Measurements from ENCODE around the gene MAP2K7.
"Not testable (repeated sequence)": the region's sequence is repeated elsewhere in the genome, so short reads cannot be mapped to it uniquely, and the experiment has no call there.

Gene MAP2K7

DNA sequence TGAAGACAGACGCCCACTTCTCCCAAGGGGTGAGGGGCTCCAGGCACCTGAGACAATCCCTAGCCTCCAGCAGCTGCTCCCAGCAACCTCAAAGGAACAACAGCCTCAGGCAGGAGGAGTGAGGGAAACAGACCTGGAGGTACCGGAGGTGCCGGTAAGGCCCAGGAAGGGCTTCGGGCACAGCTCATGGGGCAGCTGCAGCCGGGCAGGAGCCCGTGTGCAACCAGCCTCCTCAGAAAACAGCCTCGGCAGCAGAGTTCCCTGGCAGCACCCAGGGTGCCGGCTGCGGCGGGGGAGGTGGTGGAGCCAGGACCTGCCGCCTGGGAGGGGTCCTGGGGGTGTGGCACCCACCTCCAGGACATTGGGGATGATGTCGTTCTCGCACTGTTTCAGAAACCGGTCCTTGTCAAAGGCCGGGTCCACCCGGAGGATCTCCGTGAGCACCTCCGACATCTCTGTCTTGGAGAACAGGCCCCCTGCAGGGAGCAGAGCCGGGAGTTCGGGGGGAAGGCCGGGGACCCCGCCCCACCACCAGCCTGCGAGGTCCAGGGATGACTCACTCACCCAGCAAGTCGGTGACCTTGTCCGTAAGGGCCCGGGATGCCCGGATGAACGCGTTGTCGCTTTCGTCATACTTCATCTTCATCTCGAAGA lies 28.7 kb downstream of the MAP2K7 start:
- DNase-seq: no peak

DNA sequence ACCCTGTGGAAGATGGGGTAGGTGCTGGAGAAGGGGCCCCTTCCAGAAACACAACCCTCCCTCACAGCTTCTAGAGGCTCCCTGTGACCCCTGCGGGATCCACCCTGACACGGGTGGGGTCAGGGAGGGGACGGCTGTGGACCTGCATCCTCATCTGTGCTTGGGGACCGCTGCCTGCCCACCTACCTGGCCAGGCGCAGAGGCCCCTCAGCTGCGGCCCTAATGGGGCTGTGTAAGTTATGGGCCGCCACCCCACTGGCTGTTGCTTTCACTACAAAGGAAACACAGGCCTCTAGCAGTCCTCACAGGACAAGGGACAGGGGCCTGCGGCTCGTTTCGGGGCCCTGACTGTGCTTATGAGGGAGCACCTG lies 29.2 kb downstream of the MAP2K7 start:
- no peak for DNase-seq

DNA sequence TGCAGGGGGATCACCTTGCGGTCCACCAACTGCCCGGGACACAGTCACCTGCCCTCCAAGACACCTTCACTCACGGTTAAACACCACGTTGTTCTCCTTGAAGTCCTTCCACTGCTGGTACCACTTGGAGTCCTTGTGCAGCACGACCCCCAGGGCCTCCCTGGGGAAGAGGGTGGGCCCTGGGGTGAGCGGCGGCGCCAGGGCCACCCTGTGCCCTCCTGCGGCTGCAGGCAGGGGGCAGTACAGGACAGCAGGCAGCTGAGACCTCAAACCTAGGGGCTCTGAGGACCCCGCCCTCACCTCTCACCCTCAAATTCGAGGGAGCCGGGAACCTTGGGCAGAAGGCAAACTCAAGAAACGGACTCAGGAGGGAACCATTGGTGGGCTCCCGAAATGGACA lies 29.7 kb downstream of the MAP2K7 start:
- DNase-seq: no peak

DNA sequence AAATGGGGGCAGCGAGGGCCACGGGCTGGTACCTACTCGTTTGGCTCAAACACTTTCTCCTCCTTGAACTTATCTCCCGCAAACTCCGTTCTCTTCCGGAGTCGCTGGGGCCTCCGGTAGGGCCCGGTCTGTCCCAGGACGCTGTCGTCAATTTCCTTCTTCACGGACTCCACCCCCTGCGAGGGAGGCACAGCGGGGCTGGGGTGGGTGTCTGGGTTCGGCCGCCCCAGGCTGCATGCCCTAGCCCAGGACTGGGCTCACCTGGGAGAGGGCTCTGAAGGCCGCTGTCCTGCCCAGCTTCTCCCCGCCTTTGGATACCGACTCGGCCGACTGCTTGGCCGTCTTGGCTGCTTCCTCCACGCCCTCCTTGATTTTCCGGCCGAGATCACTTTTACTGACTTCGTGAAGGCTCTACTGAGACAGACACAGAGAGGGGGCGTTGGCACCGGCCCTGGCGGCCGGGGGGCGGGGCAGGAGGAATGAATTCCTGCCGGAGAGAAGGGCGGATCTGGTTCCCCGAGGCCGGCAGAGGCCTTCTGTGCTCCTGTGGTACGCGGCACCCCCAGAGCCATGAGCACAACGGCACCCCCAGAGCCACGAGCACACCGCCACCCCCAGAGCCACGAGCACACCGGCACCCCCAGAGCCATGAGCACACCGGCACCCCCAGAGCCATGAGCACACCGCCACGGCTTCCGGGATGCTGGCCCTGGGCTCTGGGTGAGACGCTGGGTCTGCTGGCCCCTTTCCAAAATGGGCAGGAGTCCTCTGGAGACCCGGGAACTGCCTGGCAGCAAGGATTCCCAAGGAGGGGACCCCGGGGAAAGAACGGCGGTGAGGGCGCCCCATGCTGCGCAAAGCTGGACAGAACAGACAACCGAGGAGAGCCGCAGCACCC lies 30.4 kb downstream of the MAP2K7 start:
- DNase-seq: no peak

GRCh38 chr19:7934766-7935165 lies 31.1 kb downstream of the MAP2K7 start:
- DNase-seq: no peak

GRCh38 chr19:7940841-7941240 lies 37.2 kb downstream of the MAP2K7 start:
- DNase-seq: no peak

DNA sequence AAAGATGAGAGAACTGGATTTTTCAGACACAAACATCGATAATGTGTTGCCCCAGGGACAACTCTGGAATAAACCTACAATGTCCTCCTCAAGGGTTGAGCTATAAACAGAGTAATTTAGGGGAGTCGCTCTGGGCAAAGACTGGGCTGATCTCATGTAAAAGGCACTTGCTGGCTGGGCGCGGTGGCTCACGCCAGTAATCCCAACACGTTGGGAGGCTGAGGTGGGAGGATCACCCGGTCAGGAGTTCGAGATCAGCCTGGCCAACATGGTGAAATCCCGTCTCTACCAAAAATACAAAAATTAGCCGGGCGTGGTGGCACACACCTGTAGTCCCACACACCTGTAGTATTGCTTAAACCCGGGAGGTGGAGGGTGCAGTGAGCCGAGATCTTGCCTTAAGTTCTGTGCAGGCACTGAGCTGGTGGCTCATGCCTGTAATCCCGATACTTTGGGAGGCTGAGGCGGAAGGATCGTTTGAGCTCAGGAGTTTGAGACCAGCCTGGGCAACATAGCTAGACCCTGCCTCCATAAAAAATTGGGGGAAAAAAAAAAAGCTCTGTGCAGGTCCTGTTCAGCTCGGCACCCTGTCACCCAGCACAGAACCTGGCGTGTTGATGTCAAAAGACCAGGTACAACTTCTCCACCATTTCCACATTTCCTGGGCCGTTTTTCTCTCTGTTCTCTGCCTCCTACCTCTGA lies 38.4 kb downstream of the MAP2K7 start:
- DNase-seq: no peak

DNA sequence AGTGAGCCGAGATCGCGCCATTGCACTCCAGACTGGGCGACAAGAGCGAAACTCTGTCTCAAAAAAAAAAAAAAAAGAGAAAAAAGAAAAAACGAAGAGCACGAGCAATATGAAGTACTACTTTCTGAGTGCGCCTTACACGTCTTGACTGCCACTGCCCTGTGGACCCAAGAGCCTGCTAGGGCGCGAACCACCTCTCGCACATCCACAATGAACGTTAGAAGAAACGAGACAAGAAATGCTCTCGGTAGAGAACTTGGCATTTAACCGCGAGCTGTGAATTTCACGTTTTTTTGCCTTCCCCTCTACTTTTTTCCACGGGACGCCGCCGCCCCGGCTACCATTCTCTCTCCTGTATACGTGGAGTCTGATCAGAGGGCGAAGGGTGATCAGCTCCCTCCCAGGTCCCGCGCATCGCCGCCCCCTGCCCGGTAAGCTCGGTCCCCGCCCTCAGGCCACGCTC lies 39.3 kb downstream of the MAP2K7 start:
- no peak for DNase-seq

DNA sequence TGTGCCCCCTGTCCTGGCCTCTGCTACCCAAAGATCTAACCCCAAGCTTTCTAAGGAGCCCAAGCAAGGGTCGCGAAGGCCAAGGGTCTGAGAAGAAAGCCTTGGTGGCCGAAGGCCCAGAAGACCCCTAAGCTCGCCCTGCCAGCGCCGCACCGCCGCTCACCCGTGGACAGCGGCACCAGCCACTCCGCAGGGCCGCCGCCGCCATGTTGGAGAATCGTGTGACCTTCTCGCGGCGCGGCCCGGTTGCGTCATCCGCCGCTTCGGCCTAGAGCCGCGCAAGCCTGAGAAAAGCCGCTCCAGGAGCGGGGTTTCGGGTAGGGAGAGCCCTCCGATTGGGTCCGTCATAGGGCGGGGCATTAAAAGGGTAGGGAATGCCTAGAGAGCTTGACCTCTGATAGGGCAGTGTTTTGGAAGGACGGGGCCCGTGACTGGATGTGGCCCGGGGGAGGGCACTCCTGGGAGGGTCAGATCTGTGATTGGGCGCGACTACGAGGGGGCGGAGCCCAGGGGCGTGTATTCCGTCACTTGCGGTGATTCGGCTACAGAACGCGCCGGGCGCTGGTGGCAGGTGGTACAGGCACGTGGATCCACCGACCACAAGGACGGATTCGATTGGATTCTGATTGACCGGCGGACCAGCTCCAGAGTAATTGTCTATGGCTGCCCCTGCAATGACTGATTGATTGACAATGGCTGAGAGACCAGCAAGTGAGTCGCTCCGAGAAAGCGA lies 39.9 kb downstream of the MAP2K7 start, which contains the start of gene TIMM44:
TIMM44 (minus strand) TSS at position 223 of the 733 bp plus-strand sequence; CDS start at position 208, 15 bp downstream.
- DNase-seq: peak; percentile 100

GRCh38 chr19:7944177-7944761 lies 40.6 kb downstream of the MAP2K7 start:
- peak; percentile 94 for DNase-seq

DNA sequence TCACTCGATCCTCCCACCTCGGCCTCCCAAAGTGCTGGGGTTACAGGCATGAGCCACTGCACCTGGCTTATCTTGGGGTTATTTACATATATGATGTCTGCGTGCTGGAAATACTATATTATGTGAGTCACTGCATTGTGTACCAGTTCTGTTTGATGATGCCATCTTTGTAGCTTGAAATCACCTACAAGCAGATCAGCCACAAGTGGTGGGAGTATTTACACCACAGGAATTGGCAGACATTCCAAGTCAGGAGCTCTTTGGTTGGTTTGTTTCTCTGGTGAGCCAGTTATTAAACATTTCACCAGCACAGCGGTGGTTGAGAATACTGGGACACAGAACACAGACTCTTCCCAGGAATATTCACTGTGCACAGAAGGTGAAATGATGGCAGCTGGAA lies 44.3 kb downstream of the MAP2K7 start:
- DNase-seq: no peak

DNA sequence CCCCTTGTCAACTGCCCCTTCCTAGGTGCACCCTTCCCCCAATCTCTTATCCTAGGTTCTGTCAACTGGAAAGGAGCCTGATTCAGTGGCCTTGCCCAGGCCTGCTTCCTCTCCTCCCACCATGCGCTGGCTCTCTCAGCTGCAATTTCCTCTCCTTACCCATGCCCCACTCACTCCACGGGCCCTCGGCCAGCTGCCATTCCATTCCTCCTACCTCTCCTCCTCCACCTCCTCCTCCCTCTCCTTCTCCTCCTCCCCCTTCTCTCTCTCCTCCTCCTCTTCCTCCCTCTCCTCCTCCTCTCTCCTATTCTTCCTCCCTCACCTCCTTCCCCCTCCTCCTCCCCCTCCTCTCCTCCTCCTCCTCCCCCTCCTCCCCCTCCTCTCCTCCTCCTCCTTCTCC lies 49.4 kb downstream of the MAP2K7 start:
- DNase-seq: peak; percentile 39

DNA sequence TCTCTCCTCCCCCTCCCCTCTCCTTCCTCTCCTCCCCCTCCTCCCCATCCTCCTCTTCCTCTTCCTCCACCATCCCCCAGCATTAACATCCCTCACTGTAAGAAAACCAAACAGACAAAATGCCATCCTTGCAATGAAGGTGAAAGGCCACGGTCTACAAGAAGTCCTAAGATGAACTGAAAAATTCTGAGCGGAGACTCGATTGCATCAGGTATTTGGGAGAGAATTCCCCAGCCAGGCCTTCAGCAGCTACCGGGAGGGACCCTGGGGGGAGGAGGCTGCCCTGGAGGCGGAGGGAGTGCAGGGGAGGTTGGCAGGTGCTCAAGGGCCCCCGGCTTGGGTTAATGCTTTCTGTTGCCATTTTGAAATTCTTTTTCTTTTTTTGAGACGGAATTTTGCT lies 49.9 kb downstream of the MAP2K7 start:
- no peak for DNase-seq

GRCh38 chr19:7955696-7956095 lies 52.0 kb downstream of the MAP2K7 start:
- DNase-seq: no peak

DNA sequence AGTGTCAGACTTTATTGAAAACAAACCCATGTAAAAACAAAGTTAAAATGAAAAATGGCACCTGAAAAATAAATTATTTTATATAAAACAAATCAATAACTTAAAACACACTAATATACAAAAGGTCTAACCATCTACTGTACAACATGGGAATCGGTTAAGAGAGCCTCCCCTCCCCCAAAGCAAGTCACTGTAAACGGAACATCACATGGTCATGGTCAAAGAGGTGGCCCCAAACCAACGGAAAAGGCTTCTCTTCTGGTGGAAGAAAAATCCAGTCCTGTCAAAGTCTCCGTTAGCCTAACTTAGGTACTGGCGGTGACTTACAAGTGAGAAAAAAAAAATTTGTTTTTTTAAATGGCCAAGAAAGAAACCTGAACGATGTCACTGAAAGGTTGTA lies 55.5 kb downstream of the MAP2K7 start:
- DNase-seq: no peak

GRCh38 chr19:7961082-7961481 lies 57.4 kb downstream of the MAP2K7 start:
- DNase-seq: not testable (repeated sequence)

GRCh38 chr19:7961920-7962626 lies 58.4 kb downstream of the MAP2K7 start:
- DNase-seq: no peak

DNA sequence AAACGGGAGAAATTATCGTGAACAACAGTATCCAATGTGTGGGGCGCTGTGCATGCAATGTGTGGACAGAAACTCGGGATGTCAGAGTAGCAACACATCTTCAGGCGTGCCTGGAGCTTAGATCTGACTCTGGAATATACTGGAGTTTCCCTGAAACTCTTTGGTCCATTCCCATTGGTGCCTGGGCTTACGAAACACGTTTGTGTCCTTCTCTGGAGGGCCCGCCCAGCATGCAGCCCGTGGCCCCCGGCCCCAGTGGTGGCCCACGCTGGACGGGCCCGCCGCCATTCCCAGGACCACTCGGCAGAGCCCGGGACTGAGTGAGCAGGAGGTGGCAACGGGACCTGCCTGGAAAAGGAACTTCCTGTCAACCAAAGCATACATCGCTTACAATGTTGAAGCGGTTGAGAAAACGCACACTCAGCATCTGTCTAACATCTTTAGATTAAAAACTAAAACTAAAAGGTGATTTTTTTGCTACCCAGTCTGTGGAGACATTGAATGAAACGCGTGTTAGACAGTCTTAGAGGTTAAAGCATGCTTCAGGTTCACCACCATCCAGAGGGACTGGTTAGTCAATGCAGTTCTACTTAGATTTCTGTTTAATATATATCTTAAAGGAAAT lies 59.1 kb downstream of the MAP2K7 start:
- no peak for DNase-seq

DNA sequence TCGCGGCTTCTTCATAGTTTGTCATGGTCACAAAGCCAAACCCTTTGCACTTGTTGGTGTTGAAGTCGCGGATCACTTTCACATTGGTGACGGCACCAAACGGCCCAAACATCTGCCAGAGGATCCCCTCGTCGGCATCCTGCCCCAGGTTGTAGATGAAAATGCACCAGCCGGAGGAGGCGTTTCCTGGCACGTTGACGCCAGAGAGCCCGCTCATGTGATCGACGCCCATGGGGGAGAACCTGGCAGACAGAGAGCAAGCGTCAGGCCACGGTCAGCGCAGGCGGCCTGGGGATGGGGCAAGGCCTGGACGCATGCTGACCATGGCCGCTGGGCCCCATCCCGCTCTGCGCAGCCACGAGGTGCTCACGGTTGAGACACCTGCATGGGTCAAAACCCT lies 59.9 kb downstream of the MAP2K7 start:
- no peak for DNase-seq
